HCT116 (cell line): ENCODE results near the gene PRKCZ. TPM values are rescaled to one million over a fixed set of nuclear protein-coding genes. Genes with fewer than 3 reads are reported as not detected.

Experiments
- ATAC-seq: fragments of 200-7000 bp; cut with Tn5 transposase; 2 replicates; pipeline ENCODE4 v1.9.1; 2020; ENCODE audit warnings: mild to moderate bottlenecking, moderate library complexity
- BruUV-seq: library from RNA; stranded (reverse); fragments of 400-500 nt; replicated peaks from 2 replicates; lab custom pipeline; 2021; lab: Mats Ljungman, UMichigan
- CTCF ChIA-PET: fragments of 300-600 bp; sonication (Branson Sonifier 250); formaldehyde crosslinking; loops from one replicate; lab custom pipeline; 2021; ENCODE audit warnings: antibody characterized with exemption; lab: Charles Lee
- POLR2A ChIA-PET: fragments of 300-600, 350-600 bp; sonication (Branson Sonifier 250); formaldehyde crosslinking; loops from one replicate; lab custom pipeline; 2021; ENCODE audit warnings: antibody characterized with exemption; lab: Charles Lee
- RAD21 ChIA-PET, 2 experiments: fragments of 300-600 bp; sonication (Branson Sonifier 250); formaldehyde crosslinking; loops; one replicate each; lab custom pipeline; 2023; ENCODE audit warnings: low total read pairs in 2 of 2; ENCODE audit not compliant: uncharacterized antibody in 2 of 2, unreplicated experiment in 2 of 2, low non-redundant PET in 1 of 2; lab: Charles Lee
- DNase-seq: peaks from one replicate; pipeline ENCODE4 v3.0.0-alpha.2; 2010; ENCODE audit warnings: low read depth, low spot score
- H2AFZ ChIP-seq: fragments of 200-600 bp; shearing (Covaris generic), sonication (generic); 2 replicates; pipeline ENCODE4 v1.6.1; 2017; ENCODE audit warnings: low read depth, mixed run types, mixed read lengths, antibody characterized with exemption, low read length; ENCODE audit not compliant: poor library complexity, severe bottlenecking
- H3K27ac ChIP-seq: 2 replicates; pipeline ENCODE4 v1.5.1; 2012; ENCODE audit warnings: low read depth, low read length
- H3K27me3 ChIP-seq: fragments of 200-600 bp; sonication (generic); 2 replicates; pipeline ENCODE4 v1.6.1; 2016; ENCODE audit warnings: mixed run types, low read length, mixed read lengths; ENCODE audit not compliant: insufficient read depth
- H3K36me3 ChIP-seq, 2 experiments: fragments of 200-500 bp in 1 of 2; fragments of 200-600 bp in 1 of 2; sonication (Bioruptor generic) in 1 of 2; sonication (generic) in 1 of 2; 2 replicates each; pipeline versions ENCODE4 v1.5.1 to v1.6.1; 2014 to 2016; ENCODE audit warnings: low read length in 2 of 2, inconsistent platforms in 1 of 2, mixed read lengths in 1 of 2, mixed run types in 1 of 2; ENCODE audit not compliant: insufficient read depth in 2 of 2, control insufficient read depth in 1 of 2
- H3K4me1 ChIP-seq, 2 experiments: fragments of 200-600 bp in 1 of 2; sonication (generic) in 1 of 2; 2 replicates each; pipeline versions ENCODE4 v1.5.1 to v1.6.1; 2012 to 2017; ENCODE audit warnings: low read length in 2 of 2, inconsistent platforms in 1 of 2, mild to moderate bottlenecking in 1 of 2, mixed read lengths in 1 of 2, mixed run types in 1 of 2, moderate library complexity in 1 of 2; ENCODE audit not compliant: insufficient read depth in 2 of 2, control insufficient read depth in 1 of 2
- H3K4me2 ChIP-seq: fragments of 200-600 bp; sonication (generic); 2 replicates; pipeline ENCODE4 v1.6.1; 2017; ENCODE audit warnings: mixed run types, low read length, mixed read lengths
- H3K4me3 ChIP-seq, 2 experiments: fragments of 200-600 bp in 1 of 2; sonication (generic) in 1 of 2; replicated peaks in 1 of 2; 2 replicates each; pipeline ENCODE4 v1.5.1; 2011 to 2016; ENCODE audit warnings: low read length in 2 of 2, control low read depth in 1 of 2, low read depth in 1 of 2, mild to moderate bottlenecking in 1 of 2, mixed read lengths in 1 of 2, mixed run types in 1 of 2
- H3K79me2 ChIP-seq: fragments of 200-600 bp; sonication (generic); 2 replicates; pipeline ENCODE4 v1.6.1; 2017; ENCODE audit warnings: mild to moderate bottlenecking, mixed run types, low read length, moderate library complexity, mixed read lengths; ENCODE audit not compliant: insufficient read depth
- H3K9ac ChIP-seq: fragments of 200-600 bp; sonication (generic); 2 replicates; pipeline ENCODE4 v1.6.1; 2016; ENCODE audit warnings: low read length, mixed read lengths
- H3K9me2 ChIP-seq: fragments of 200-600 bp; sonication (generic), shearing (Covaris generic); 2 replicates; pipeline ENCODE4 v1.6.1; 2017; ENCODE audit warnings: mixed run types, mild to moderate bottlenecking, moderate library complexity; ENCODE audit not compliant: insufficient read depth
- H3K9me3 ChIP-seq, 2 experiments: fragments of 200-500 bp in 1 of 2; fragments of 200-600 bp in 1 of 2; sonication (Bioruptor generic) in 1 of 2; sonication (generic) in 1 of 2; 2 replicates each; pipeline ENCODE4 v1.6.1; 2014 to 2017; ENCODE audit warnings: low read length in 2 of 2, mixed read lengths in 2 of 2, inconsistent platforms in 1 of 2, low read depth in 1 of 2, mild to moderate bottlenecking in 1 of 2, mixed run types in 1 of 2, moderate library complexity in 1 of 2; ENCODE audit not compliant: control insufficient read depth in 1 of 2, insufficient read depth in 1 of 2
- H4K20me1 ChIP-seq: fragments of 200-600 bp; sonication (generic), shearing (Covaris generic); 2 replicates; pipeline ENCODE4 v1.6.1; 2017; ENCODE audit warnings: mixed run types, mild to moderate bottlenecking, moderate library complexity; ENCODE audit not compliant: insufficient read depth
- ATF3 ChIP-seq: IDR thresholded peaks from 2 replicates; pipeline ENCODE4 v1.6.1; 2012
- CEBPB ChIP-seq: IDR thresholded peaks from 2 replicates; pipeline ENCODE4 v1.6.1; 2012; ENCODE audit warnings: low read depth
- CTCF ChIP-seq, 3 experiments: fragments of 200-600 bp in 1 of 3; sonication (generic) in 1 of 3; IDR thresholded peaks in 2 of 3; conservative IDR thresholded peaks in 1 of 3; 2 replicates each; pipeline ENCODE4 v1.5.1; 2012 to 2017; ENCODE audit warnings: low read depth in 2 of 3, low read length in 2 of 3, antibody characterized with exemption in 1 of 3, borderline replicate concordance in 1 of 3, control low read depth in 1 of 3, mild to moderate bottlenecking in 1 of 3, mixed read lengths in 1 of 3, mixed run types in 1 of 3, moderate library complexity in 1 of 3; ENCODE audit not compliant: insufficient read depth in 1 of 3
- EGR1 ChIP-seq: IDR thresholded peaks from 2 replicates; pipeline ENCODE4 v1.6.1; 2012; ENCODE audit warnings: low read depth
- ELF1 ChIP-seq: IDR thresholded peaks from 2 replicates; pipeline ENCODE4 v1.6.1; 2012; ENCODE audit warnings: low read depth, borderline replicate concordance
- EZH2 ChIP-seq: fragments of 200-600 bp; sonication (generic); IDR thresholded peaks from 2 replicates; pipeline ENCODE4 v1.6.1; 2017; ENCODE audit warnings: antibody characterized with exemption, mixed run types
- EZH2phosphoT487 ChIP-seq: fragments of 200-600 bp; IDR thresholded peaks from 2 replicates; pipeline ENCODE4 v1.6.1; 2018; ENCODE audit warnings: antibody characterized with exemption, borderline replicate concordance
- FOSL1 ChIP-seq: IDR thresholded peaks from 2 replicates; pipeline ENCODE4 v1.6.1; 2012; ENCODE audit warnings: low read depth
- MAX ChIP-seq: IDR thresholded peaks from 2 replicates; pipeline ENCODE4 v1.6.1; 2012
- POLR2A ChIP-seq: IDR thresholded peaks from 2 replicates; pipeline ENCODE4 v1.7.0; 2011; ENCODE audit warnings: borderline replicate concordance; ENCODE audit not compliant: insufficient read depth, insufficient read length; ENCODE audit errors: extremely low read depth
- REST ChIP-seq: IDR thresholded peaks from 2 replicates; pipeline ENCODE4 v1.6.1; 2012; ENCODE audit warnings: low read depth
- SIN3A ChIP-seq: IDR thresholded peaks from 2 replicates; pipeline ENCODE4 v1.6.1; 2012; ENCODE audit warnings: low read depth
- SRF ChIP-seq: IDR thresholded peaks from 2 replicates; pipeline ENCODE4 v1.6.1; 2012; ENCODE audit warnings: low read depth
- TCF7L2 ChIP-seq: IDR thresholded peaks from 2 replicates; pipeline ENCODE4 v1.7.0; 2011; ENCODE audit warnings: borderline replicate concordance, inconsistent platforms; ENCODE audit not compliant: insufficient read depth, insufficient read length; ENCODE audit errors: extremely low read depth
- YY1 ChIP-seq: IDR thresholded peaks from 2 replicates; pipeline ENCODE4 v1.6.1; 2011; ENCODE audit warnings: low read length, low read depth, moderate library complexity, mild to moderate bottlenecking; ENCODE audit not compliant: insufficient replicate concordance; ENCODE audit errors: extremely low read depth
- ZFX ChIP-seq: fragments of 450-650 bp; IDR thresholded peaks from 2 replicates; pipeline ENCODE4 v1.6.1; 2017
- intact Hi-C: fragments of 100-400 bp; cut with micrococcal nuclease; formaldehyde crosslinking; loops from 2 replicates; pipeline ENCODE4 v1.10.0; 2022
- total RNA-seq: library from RNA; stranded (reverse); gene quantifications from one replicate; pipeline ENCODE4 v1.2.1, GENCODE V29; 2021; ENCODE audit not compliant: unreplicated experiment

Gene PRKCZ
- total RNA-seq, 1 experiment from 2014 or later, result 46.8 TPM

GRCh38 chr1:2043886-2044285 is 6.3 kb upstream of the PRKCZ start:
- H3K27ac ChIP-seq, result no peak overlapping the region
- H3K9me3 ChIP-seq, result no peaks in the 10 kb centered on the region
- peaks cover 12 to 30% of the 10 kb centered on the region in 2 experiments for H3K4me1 ChIP-seq
- H2AFZ ChIP-seq, result no peak overlapping the region
- no peaks in the 10 kb centered on the region for H4K20me1 ChIP-seq
- H3K4me3 ChIP-seq, result no peak overlapping the region
- BruUV-seq, result no TSS peak
- DNase-seq, result no peak
- intact Hi-C loops, result no loop called here
- TF ChIP-seq TCF7L2 (no peak), EZH2 (no peak), CEBPB (no peak), FOSL1 (no peak), YY1 (no peak), ATF3 (no peak), REST (no peak), MAX (no peak), CTCF (IDR thresholded peaks at IDR 0.05 in 2 of 3, conservative IDR thresholded peaks at IDR 0.05 in 1 of 3; ENCODE audit: borderline replicate concordance in 1 of 3, insufficient read depth in 1 of 3, low read depth in 2 of 3, low read length in 2 of 3) (no peak), SIN3A (no peak), POLR2A (no peak), ZFX (no peak), EGR1 (no peak), EZH2phosphoT487 (no peak), ELF1 (no peak), SRF (no peak)
- TF ChIP-seq, all 23 proteins: peak for 0
- no peak for ATAC-seq
- CTCF ChIA-PET, result interaction anchor here (1.0 to 4.1 kb wide), 9 partner anchors 10 to 135 kb away, joined by 3 to 70 read pairs (median 6); partner anchors contain the start of gene CFAP74
- RAD21 ChIA-PET, result interaction anchor here (1.1 to 1.8 kb wide), 4 partner anchors 8 to 135 kb away, joined by 3 to 8 read pairs (median 4); no protein-coding TSS in a partner anchor
- H3K9ac ChIP-seq, result no peak overlapping the region
- H3K4me2 ChIP-seq, result no peak overlapping the region
- no peaks in the 10 kb centered on the region for H3K79me2 ChIP-seq
- no peaks in the 10 kb centered on the region for H3K36me3 ChIP-seq
- no peaks in the 10 kb centered on the region for H3K9me2 ChIP-seq
- no peaks in the 10 kb centered on the region for H3K27me3 ChIP-seq
- POLR2A ChIA-PET, result no interaction called here
